Activated naive CD8-positive, alpha-beta T cell treated with anti-CD3 and anti-CD28 coated beads for 36 hours (primary cell): ENCODE data around the gene WDFY3. TPM values are rescaled to one million over a fixed set of nuclear protein-coding genes. Genes with fewer than 3 reads are reported as not detected.

Experiments
- DNase-seq: peaks from one replicate; pipeline ENCODE4 v3.0.0; 2021
- H3K27ac Mint-ChIP-seq: one replicate; pipeline ENCODE4 v1.8.0; 2022; ENCODE audit warnings: mild to moderate bottlenecking, moderate library complexity, mixed read lengths
- H3K27me3 Mint-ChIP-seq: one replicate; pipeline ENCODE4 v1.8.0; 2022; ENCODE audit warnings: mild to moderate bottlenecking, mixed read lengths
- H3K36me3 Mint-ChIP-seq: one replicate; pipeline ENCODE4 v1.8.0; 2021; ENCODE audit warnings: mild to moderate bottlenecking, mixed read lengths
- H3K4me1 Mint-ChIP-seq: one replicate; pipeline ENCODE4 v1.8.0; 2021; ENCODE audit warnings: mixed read lengths
- H3K4me3 Mint-ChIP-seq: one replicate; pipeline ENCODE4 v1.8.0; 2022; ENCODE audit warnings: mild to moderate bottlenecking, moderate library complexity, mixed read lengths
- H3K9me3 Mint-ChIP-seq: one replicate; pipeline ENCODE4 v1.8.0; 2022; ENCODE audit warnings: mixed read lengths
- total RNA-seq, 2 experiments: library from RNA; stranded (reverse); gene quantifications; one replicate each; pipeline ENCODE4 v1.2.3, GENCODE V29; 2021

WDFY3 gene
- total RNA-seq, 2 experiments from 2014 or later: 0.52 to 0.80 TPM

GRCh38 chr4:84931961-84932360 lies 34.5 kb downstream of the WDFY3 start:
- H3K9me3 Mint-ChIP-seq: peaks cover 3% of the 10 kb centered on the region

DNA sequence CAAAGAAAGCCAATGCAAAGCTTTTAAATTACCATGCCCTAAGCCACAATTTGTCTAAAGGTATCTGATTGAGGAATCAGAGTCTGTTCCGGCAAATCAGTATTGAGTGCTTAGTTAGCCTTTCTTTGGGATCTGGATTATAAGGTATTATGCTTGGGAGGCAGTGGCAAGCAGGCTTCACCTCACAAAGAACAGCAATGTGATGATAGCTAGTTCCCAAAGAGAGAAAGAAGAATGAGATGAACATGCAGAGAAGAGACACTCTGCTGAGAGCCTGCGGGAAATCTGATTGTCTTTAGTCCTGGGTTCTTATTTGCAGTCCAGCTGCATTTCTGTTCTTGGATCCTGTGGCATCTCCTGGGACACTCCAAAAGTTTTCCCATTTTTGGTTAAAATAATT lies 35.2 kb downstream of the WDFY3 start:
- Mint-ChIP-seq H3K27ac (no peak overlapping the region), H3K27me3 (no peaks in the 10 kb centered on the region), H3K36me3 (no peaks in the 10 kb centered on the region), H3K4me3 (no peak overlapping the region), H3K9me3 (peaks cover 3% of the 10 kb centered on the region), H3K4me1 (no peaks in the 10 kb centered on the region)
- no peak for DNase-seq

More at GRCh38 chr4:84931961-84932360, 34.5 kb downstream of the WDFY3 start:
- H3K27me3 Mint-ChIP-seq: no peaks in the 10 kb centered on the region
- no peaks in the 10 kb centered on the region for H3K4me1 Mint-ChIP-seq
- DNase-seq: no peak
- H3K36me3 Mint-ChIP-seq: no peaks in the 10 kb centered on the region
- no peak overlapping the region for H3K27ac Mint-ChIP-seq
- no peak overlapping the region for H3K4me3 Mint-ChIP-seq

DNA sequence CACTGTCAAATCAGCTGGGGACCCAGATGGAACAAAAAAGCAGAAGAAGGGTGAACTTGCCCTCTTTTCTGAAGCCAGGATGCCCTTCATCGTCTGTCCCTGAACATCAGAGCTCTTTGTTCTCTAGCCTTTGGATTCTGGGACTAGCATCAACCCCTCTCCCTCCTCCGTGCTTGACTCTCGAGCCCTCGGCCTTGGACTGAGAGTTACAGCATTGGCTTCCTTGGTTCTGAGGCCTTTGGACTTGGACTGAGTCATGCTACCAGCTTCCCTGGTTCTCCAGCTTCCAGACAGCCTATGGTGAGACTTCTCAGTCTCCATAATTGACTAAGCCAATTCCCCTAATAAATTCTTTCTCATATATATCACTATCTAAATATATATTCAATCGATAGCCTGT lies 38.4 kb downstream of the WDFY3 start:
- DNase-seq: no peak
- H3K9me3 Mint-ChIP-seq: no peaks in the 10 kb centered on the region
- peaks cover 5% of the 10 kb centered on the region for H3K27me3 Mint-ChIP-seq
- H3K4me1 Mint-ChIP-seq: no peaks in the 10 kb centered on the region
- H3K36me3 Mint-ChIP-seq: no peaks in the 10 kb centered on the region
- H3K27ac Mint-ChIP-seq: no peak overlapping the region
- no peak overlapping the region for H3K4me3 Mint-ChIP-seq

DNA sequence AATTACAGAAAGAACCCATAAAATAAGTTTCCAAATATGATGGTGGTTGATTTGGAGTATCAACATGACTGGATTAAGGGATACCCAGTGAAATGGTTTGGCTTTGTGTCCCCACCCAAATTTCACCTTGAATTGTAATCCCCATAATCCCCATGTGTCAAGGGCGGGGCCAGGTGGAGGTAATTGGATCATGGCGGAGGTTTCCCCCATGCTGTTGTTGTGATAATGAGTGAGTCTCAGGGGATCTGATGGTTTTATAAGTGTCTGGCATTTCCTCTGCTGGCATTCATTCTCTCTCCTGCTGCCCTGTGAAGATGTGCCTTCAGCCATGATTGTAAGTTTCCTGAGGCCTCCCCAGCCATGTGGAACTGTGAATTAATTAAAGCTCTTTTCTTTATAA lies 39.1 kb downstream of the WDFY3 start:
- Mint-ChIP-seq H3K4me3 (no peak overlapping the region), H3K9me3 (no peaks in the 10 kb centered on the region), H3K4me1 (no peaks in the 10 kb centered on the region), H3K36me3 (no peaks in the 10 kb centered on the region), H3K27me3 (peaks cover 5% of the 10 kb centered on the region), H3K27ac (no peak overlapping the region)
- DNase-seq: no peak

- Mint-ChIP-seq H3K9me3 (no peaks in the 10 kb centered on the region), H3K4me3 (no peak overlapping the region), H3K27me3 (peaks cover 12% of the 10 kb centered on the region), H3K4me1 (no peaks in the 10 kb centered on the region), H3K36me3 (no peaks in the 10 kb centered on the region), H3K27ac (no peak overlapping the region)
- no peak for DNase-seq
Measured at GRCh38 chr4:84925558-84925957, 40.9 kb downstream of the WDFY3 start.

DNA sequence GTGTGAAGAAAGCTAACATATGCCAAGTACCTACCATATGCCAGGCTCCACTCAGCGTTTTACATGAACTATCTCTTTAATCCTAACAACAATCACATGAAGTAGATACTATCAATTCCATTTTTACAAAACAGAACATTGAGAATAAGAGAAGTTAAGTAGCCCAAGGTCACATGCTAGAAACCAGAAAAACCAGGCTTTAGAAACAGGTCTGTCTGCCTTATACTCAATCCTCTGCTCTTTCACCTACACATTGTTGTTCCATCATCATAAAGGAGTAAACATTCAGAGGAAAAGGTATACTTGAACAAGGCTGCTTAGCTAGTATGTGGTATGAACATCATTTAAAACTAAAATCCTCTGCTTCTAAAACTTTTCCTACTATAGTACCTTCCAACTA lies 42.1 kb downstream of the WDFY3 start:
- Mint-ChIP-seq H3K4me3 (no peak overlapping the region), H3K9me3 (no peaks in the 10 kb centered on the region), H3K36me3 (no peaks in the 10 kb centered on the region), H3K27ac (no peak overlapping the region), H3K27me3 (peaks cover 13% of the 10 kb centered on the region), H3K4me1 (no peaks in the 10 kb centered on the region)
- no peak for DNase-seq

DNA sequence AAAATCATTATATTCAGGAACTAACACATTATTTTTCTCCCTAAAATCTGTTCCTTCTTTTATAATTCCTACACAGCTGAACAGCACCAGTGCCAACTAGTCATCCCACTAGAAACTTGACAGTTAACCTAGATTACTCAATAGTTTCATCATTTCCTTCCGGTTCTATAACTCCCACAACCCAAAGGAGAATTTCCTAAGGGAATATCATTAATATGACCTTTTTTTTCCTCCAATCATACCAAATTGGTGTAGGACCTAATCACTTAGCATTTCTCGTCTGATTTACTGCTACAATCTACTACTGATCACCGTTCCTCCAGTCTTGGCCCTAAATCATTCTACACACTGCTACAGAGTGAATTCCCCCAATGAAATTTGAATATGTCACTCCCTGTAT lies 45.9 kb downstream of the WDFY3 start:
- H3K4me1 Mint-ChIP-seq: no peaks in the 10 kb centered on the region
- H3K36me3 Mint-ChIP-seq: no peaks in the 10 kb centered on the region
- no peak overlapping the region for H3K4me3 Mint-ChIP-seq
- H3K27me3 Mint-ChIP-seq: peaks cover 13% of the 10 kb centered on the region
- DNase-seq: no peak
- H3K9me3 Mint-ChIP-seq: no peaks in the 10 kb centered on the region
- H3K27ac Mint-ChIP-seq: no peak overlapping the region

DNA sequence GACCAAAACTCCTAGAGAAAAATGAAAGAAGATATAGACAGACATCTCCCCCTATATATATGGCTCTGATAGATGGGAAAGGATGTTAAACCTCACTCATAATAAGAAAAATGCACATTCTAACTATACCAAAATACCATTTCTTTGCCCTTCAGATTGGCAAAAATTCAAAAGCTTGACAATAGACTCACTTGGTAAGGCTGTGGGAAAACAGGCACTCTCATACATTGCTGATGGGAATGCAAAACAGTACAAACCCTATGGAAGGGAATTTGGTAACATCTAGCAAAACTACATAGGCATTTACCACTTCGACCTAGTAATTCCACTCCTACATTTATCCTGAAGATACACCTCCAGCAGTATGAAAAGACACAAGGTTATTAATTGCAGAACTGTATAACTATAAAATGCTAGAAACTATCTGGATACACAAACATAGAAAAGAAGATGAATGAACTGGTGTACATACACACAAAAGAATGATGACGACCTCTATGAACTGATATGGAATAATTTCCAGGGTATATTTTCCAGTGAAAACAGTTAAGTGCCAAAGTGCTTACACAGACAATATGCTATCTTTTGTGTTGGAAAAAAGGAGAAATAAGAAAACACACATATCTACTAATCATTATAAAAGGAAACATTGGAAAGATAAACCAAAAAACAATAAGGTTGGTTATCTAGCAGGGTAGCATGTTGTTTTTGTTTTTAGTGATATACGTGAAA lies 48.5 kb downstream of the WDFY3 start:
- no peak overlapping the region for H3K27ac Mint-ChIP-seq

DNA sequence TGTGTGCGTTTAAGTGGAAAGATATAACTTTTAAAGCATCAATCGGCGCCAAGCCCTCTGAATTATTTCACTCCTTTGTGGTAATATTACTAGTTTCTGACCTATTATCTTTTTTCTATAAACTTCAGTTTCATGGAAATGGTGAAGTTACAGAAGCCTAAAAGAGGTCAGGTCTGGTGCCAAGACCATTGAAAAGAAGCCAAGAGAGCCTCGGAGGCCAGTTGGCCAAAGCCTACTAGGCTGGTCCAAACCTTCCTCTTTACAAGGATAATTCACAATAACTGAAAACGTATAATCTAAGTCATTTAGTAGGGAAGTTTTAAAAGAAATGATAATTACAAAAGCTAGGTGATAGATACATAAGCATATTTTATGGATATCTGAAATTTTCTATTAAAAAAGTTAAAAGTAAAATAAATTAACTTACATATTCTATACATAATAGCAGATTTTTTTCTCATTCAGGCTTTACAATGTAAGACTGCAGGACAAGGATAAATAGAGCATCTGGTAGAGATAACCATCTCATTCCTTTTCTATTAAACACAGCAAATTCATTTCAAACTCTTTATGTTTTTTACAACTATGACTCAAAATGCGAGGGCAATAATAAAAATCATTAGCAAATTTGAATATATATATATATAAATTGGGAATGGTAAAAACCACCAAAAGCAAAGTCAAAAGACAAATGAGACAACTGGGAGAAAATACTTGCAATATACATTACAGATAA lies 49.2 kb downstream of the WDFY3 start:
- H3K27ac Mint-ChIP-seq: no peak overlapping the region
- no peak for DNase-seq
- H3K36me3 Mint-ChIP-seq: no peaks in the 10 kb centered on the region
- no peaks in the 10 kb centered on the region for H3K9me3 Mint-ChIP-seq
- peaks cover 8% of the 10 kb centered on the region for H3K27me3 Mint-ChIP-seq
- no peak overlapping the region for H3K4me3 Mint-ChIP-seq
- H3K4me1 Mint-ChIP-seq: no peaks in the 10 kb centered on the region

More for the DNA sequence above, 48.5 kb downstream of the WDFY3 start:
- H3K4me3 Mint-ChIP-seq: no peak overlapping the region
- H3K36me3 Mint-ChIP-seq: no peaks in the 10 kb centered on the region
- H3K4me1 Mint-ChIP-seq: no peaks in the 10 kb centered on the region
- no peaks in the 10 kb centered on the region for H3K9me3 Mint-ChIP-seq
- no peak for DNase-seq
- peaks cover 8% of the 10 kb centered on the region for H3K27me3 Mint-ChIP-seq

DNA sequence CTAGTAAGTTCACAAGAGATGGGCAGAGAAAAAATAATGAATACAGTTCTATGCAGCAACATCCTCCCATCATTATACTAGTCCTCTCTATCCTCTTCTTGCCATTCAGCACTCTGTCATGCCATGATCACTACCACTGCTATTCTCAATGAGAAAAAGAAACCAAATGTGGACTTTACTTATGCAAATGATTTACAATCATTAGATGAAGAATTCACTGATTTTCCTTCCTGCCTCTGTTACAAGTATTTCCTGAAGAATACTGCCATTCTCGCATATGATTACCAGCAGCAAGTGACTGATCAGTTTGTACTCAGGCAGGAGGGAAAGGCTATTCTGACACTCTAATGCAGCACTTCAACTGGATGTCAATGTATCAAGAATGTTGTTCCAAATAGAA lies 50.3 kb downstream of the WDFY3 start:
- H3K9me3 Mint-ChIP-seq: no peaks in the 10 kb centered on the region
- no peaks in the 10 kb centered on the region for H3K36me3 Mint-ChIP-seq
- H3K27ac Mint-ChIP-seq: no peak overlapping the region
- peaks cover 8% of the 10 kb centered on the region for H3K27me3 Mint-ChIP-seq
- no peaks in the 10 kb centered on the region for H3K4me1 Mint-ChIP-seq
- DNase-seq: no peak
- no peak overlapping the region for H3K4me3 Mint-ChIP-seq

DNA sequence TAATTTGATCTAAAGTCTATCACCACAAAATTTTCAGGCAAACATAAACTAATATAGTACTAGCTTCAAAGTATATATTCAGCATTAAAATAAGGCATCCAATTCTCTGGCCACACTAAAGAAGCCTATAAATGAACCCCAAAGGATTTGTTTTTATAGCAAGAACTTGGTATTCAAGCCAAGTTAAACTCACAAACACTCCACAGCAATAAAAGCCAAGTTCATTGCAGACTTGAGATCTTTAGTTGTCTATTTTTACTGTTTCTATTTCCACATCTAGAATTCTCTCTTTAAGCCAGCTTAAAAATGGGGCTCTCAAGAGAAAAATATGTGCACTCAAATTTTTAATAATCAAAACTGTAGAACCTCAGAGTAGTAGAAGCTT lies 51.1 kb downstream of the WDFY3 start:
- Mint-ChIP-seq H3K9me3 (no peaks in the 10 kb centered on the region), H3K36me3 (no peaks in the 10 kb centered on the region), H3K27ac (no peak overlapping the region), H3K4me1 (no peaks in the 10 kb centered on the region), H3K4me3 (no peak overlapping the region), H3K27me3 (no peaks in the 10 kb centered on the region)
- no peak for DNase-seq

GRCh38 chr4:84914686-84915395 lies 51.6 kb downstream of the WDFY3 start:
- no peak for DNase-seq
- Mint-ChIP-seq H3K36me3 (no peaks in the 10 kb centered on the region), H3K4me3 (no peak overlapping the region), H3K4me1 (no peaks in the 10 kb centered on the region), H3K27me3 (no peaks in the 10 kb centered on the region), H3K27ac (no peak overlapping the region), H3K9me3 (no peaks in the 10 kb centered on the region)

DNA sequence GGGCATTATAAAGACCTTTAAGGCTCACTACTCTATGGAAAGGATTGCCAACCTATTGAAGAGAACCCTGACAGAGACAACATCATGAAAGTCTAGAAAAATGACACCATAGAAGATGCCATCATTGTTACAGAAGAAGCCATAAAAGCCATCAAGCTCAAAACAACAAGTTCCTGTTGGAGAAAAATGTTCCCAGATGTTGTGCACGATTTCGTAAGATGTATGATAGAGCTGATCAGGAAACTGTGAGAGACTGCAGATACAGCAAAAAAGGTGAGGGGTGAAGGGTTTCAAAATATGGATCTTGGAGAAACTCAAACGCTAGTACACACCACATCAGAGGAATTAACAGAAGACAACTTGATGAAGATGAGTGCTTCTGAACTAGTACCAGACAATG lies 53.3 kb downstream of the WDFY3 start:
- Mint-ChIP-seq H3K4me3 (no peak overlapping the region), H3K4me1 (no peaks in the 10 kb centered on the region), H3K27ac (no peak overlapping the region), H3K36me3 (no peaks in the 10 kb centered on the region), H3K27me3 (no peaks in the 10 kb centered on the region), H3K9me3 (no peaks in the 10 kb centered on the region)
- DNase-seq: no peak

GRCh38 chr4:84912741-84913140 lies 53.7 kb downstream of the WDFY3 start:
- Mint-ChIP-seq H3K36me3 (no peaks in the 10 kb centered on the region), H3K4me1 (no peaks in the 10 kb centered on the region), H3K27me3 (no peaks in the 10 kb centered on the region), H3K27ac (no peak overlapping the region), H3K9me3 (no peaks in the 10 kb centered on the region), H3K4me3 (no peak overlapping the region)
- DNase-seq: no peak

DNA sequence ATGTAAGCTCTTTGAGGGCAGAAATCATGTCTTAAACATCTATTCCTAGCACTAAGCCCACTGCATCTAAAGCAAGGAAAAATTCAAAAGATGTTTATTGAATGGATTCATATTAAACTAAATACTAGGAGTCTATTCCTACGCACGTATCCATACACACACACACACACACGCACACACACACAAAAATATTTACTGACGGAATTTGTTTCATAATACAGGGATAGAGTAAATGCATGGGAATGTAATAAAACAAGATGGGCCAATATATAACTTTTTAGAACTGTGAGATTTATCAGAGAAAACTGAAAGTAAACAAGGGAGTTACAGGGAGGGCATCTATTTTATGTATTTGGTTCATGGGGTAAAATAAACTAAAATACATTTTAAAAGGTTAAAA lies 57.6 kb downstream of the WDFY3 start:
- no peaks in the 10 kb centered on the region for H3K9me3 Mint-ChIP-seq
- peaks cover under 1% of the 10 kb centered on the region for H3K27me3 Mint-ChIP-seq
- no peaks in the 10 kb centered on the region for H3K36me3 Mint-ChIP-seq

More for the DNA sequence above, 57.6 kb downstream of the WDFY3 start:
- no peak for DNase-seq
- H3K4me3 Mint-ChIP-seq: no peak overlapping the region
- no peak overlapping the region for H3K27ac Mint-ChIP-seq
- H3K4me1 Mint-ChIP-seq: no peaks in the 10 kb centered on the region
